HT1080 (cell line): ENCODE measurements around the gene RRAGB. TPM values are rescaled to one million over a fixed set of nuclear protein-coding genes. Genes with fewer than 3 reads are reported as not detected.
"Not testable (repeated sequence)": the region's sequence is repeated elsewhere in the genome, so short reads cannot be mapped to it uniquely, and the experiment has no call there.

Source experiments
- DNase-seq: peaks from one replicate; pipeline ENCODE4 v3.0.0-alpha.2; 2015; ENCODE audit warnings: low read depth
- polyA plus RNA-seq, 2 experiments: library from polyadenylated mRNA; depleted of rRNA; stranded (reverse); fragments of >200 nt; gene quantifications; 2 replicates each; pipeline ENCODE4 v1.2.3, GENCODE V29; 2015
- total RNA-seq: library from RNA; depleted of rRNA; stranded (reverse); fragments of >200 nt; shearing (Covaris generic); gene quantifications from 2 replicates; pipeline ENCODE4 v1.2.3, GENCODE V29; 2014; rRNA removed

RRAGB gene
- total RNA-seq = 3.1 and 6.0 TPM in 2 replicates
- polyA plus RNA-seq (2015; cell fraction: cytosol; rRNA removed) = 2.6 and 6.9 TPM in 2 replicates
- 19.7 and 30.6 TPM in 2 replicates for polyA plus RNA-seq (2015; cell fraction: nucleus; rRNA removed)

GRCh38 chrX:55717521-55718497 lies at the start of gene RRAGB:
Gene RRAGB, plus strand, starts transcription at chrX:55717749. Its CDS starts 579 bp downstream, at chrX:55718328.
- peak; percentile 94 for DNase-seq

- no peak for DNase-seq
Observed at GRCh38 chrX:55668084-55668483, 49.5 kb upstream of the RRAGB start.

GRCh38 chrX:55688579-55688978 lies 29.0 kb upstream of the RRAGB start:
- not testable (repeated sequence) for DNase-seq

- DNase-seq = no peak
Observed at GRCh38 chrX:55695227-55696018, 22.1 kb upstream of the RRAGB start.

GRCh38 chrX:55697381-55697780 lies 20.2 kb upstream of the RRAGB start:
- DNase-seq = no peak

- no peak for DNase-seq
Observed at GRCh38 chrX:55702671-55703070, 14.9 kb upstream of the RRAGB start.

GRCh38 chrX:55703436-55703835 lies 14.1 kb upstream of the RRAGB start:
- not testable (repeated sequence) for DNase-seq

GRCh38 chrX:55705066-55705465 lies 12.5 kb upstream of the RRAGB start:
- DNase-seq = not testable (repeated sequence)

GRCh38 chrX:55709735-55710134 lies 7.8 kb upstream of the RRAGB start:
- DNase-seq = no peak

GRCh38 chrX:55710701-55711100 lies 6.8 kb upstream of the RRAGB start:
- peak; percentile 75 for DNase-seq

GRCh38 chrX:55713631-55714030 lies 3.9 kb upstream of the RRAGB start:
- DNase-seq = no peak

- no peak for DNase-seq
Observed at GRCh38 chrX:55714161-55714560, 3.4 kb upstream of the RRAGB start.

GRCh38 chrX:55715847-55716246 lies 1.7 kb upstream of the RRAGB start:
- no peak for DNase-seq

GRCh38 chrX:55716937-55717336 lies 612 bp upstream of the RRAGB start:
- no peak for DNase-seq

- no peak for DNase-seq
Observed at GRCh38 chrX:55731826-55732225, 14.3 kb downstream of the RRAGB start.

GRCh38 chrX:55738969-55739368 lies 21.4 kb downstream of the RRAGB start:
- DNase-seq = no peak

GRCh38 chrX:55742649-55743048 lies 25.1 kb downstream of the RRAGB start:
- DNase-seq = no peak

GRCh38 chrX:55748463-55748862 lies 30.9 kb downstream of the RRAGB start:
- not testable (repeated sequence) for DNase-seq

GRCh38 chrX:55750256-55750655 lies 32.7 kb downstream of the RRAGB start:
- no peak for DNase-seq

- no peak for DNase-seq
Observed at GRCh38 chrX:55754861-55755294, 37.3 kb downstream of the RRAGB start.

- DNase-seq = no peak
Observed at GRCh38 chrX:55758033-55758432, 40.5 kb downstream of the RRAGB start.

GRCh38 chrX:55759478-55759877 lies 41.9 kb downstream of the RRAGB start:
- no peak for DNase-seq
